ENCODE measurements around the gene MDM4.

Gene MDM4

DNA sequence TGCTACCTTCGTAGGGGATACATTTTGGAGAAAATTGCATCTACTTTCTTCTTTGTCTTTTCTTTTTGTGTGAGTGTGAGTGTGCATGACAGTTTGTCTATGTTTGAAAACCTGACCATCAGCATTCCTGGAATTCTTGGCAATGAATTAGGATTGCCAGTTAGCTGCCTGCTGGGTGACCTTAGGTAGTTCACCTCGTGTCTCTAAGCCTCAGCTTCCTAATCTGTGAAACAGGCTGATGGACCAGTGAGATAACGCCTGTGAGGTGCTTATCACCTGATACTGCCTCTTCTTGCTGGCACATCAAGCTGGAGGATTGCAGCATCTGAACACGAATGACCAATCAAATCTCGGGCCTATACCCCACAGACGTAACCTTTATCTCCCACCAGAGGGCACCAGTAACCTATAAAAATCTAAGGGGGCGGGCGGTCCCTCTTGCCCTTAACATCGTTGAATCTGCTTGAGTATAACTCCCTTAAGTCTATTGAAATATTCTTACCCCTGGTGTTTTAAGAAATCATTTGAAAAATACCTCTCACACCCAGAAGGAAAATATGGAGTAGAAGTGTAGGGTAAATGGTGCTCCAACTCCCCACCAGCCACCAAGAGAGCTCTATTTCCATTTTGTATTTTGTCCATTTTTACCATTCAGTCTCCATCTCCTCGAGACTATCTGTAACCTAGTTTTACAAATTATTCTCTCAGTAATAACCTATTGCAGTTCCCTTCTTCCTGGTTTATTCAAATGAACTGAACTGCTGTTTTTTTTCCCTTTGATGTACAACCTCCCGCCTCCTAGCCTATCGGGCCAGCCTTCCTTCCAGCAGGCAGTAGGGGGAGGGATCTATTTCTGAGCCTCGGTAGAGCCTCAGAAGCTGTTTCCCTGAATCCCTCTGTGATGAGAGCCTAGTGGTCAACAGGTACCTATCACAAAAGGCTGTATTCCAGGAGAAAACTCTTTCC, 49.7 kb downstream of the MDM4 start:
- WGBS, 2 donors (ENCODE audit: extremely low coverage in 2 of 2, insufficient read length in 2 of 2, insufficient replicate concordance in 1 of 2), result no CpG with 5 or more reads among the region's 13 CpGs
- peak; percentile 57 for DNase-seq (ENCODE audit: low spot score)
- H3K9ac ChIP-seq (ENCODE audit: low read depth, low read length, poor library complexity), result no peak overlapping the region

DNA sequence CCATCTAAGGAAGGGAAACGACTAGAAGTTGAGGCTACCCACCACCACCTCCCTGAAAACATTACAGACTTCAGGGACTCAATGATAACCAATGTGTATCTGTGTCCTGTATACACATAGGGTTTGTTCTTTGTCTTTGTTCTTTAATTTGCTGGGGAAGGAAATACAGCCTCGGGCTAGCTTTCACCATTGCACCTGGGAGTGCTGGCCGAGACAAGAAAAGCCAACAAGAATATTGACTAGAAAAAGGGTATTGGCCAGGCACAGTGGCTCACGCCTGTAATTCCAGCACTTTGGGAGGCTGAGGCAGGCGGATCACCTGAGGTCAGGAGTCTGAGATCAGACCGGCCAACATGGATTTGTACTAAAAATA, 50.4 kb downstream of the MDM4 start:
- Histone ChIP-seq H4K8ac (ENCODE audit: low read depth, low read length) (no peak overlapping the region), H3K4me1 (ENCODE audit: control insufficient read depth in 2 of 2, insufficient read depth in 1 of 2, low read depth in 1 of 2, low read length in 2 of 2) (peaks cover 4 to 11% of the 10 kb centered on the region in 2 donors), H3K18ac (ENCODE audit: low read length) (no peak overlapping the region), H2AK5ac (ENCODE audit: low read depth, low read length) (no peak overlapping the region), H3K4ac (ENCODE audit: low read length) (no peak overlapping the region), H3K4me3 (ENCODE audit: low read length in 2 of 2) (no peak overlapping the region), H3K14ac (ENCODE audit: low read length) (no peak overlapping the region), H3K36me3 (replicated peaks in 1 of 2; ENCODE audit: control insufficient read depth in 2 of 2, insufficient read depth in 2 of 2, low read length in 2 of 2) (peaks cover 0 to 3% of the 10 kb centered on the region in 2 donors), H2BK120ac (ENCODE audit: low read depth, low read length) (no peak overlapping the region), H3K4me2 (ENCODE audit: insufficient read depth, low read length, poor library complexity, severe bottlenecking) (no peak overlapping the region), H2BK12ac (ENCODE audit: low read length) (no peak overlapping the region), H3K27ac (replicated peaks; ENCODE audit: low read length) (no peak overlapping the region), H3K9me3 (replicated peaks in 1 of 2; ENCODE audit: control insufficient read depth in 2 of 2, insufficient read depth in 1 of 2, low read depth in 1 of 2, low read length in 2 of 2) (no peaks in the 10 kb centered on the region), H3K23ac (ENCODE audit: low read depth, low read length, poor library complexity) (no peak overlapping the region), H2BK15ac (ENCODE audit: low read length) (no peak overlapping the region), H2AFZ (ENCODE audit: low read length) (peak overlapping the region; percentile 36), H3K27me3 (ENCODE audit: control insufficient read depth in 3 of 3, insufficient read depth in 3 of 3, low read depth in 1 of 3, low read length in 3 of 3) (peaks cover 0 to 2% (median 0%) of the 10 kb centered on the region in 3 experiments), H2BK5ac (ENCODE audit: low read length) (no peak overlapping the region), H3K79me1 (ENCODE audit: low read depth, low read length) (no peaks in the 10 kb centered on the region), H3K9ac (ENCODE audit: low read depth, low read length, poor library complexity) (no peak overlapping the region), H4K91ac (ENCODE audit: low read depth, low read length, poor library complexity) (no peak overlapping the region)
- no peak for DNase-seq (ENCODE audit: low spot score)
- no CpG with 5 or more reads among the region's 6 CpGs for WGBS, 2 donors (ENCODE audit: extremely low coverage in 2 of 2, insufficient read length in 2 of 2, insufficient replicate concordance in 1 of 2)

More for the DNA sequence above, 49.7 kb downstream of the MDM4 start:
- Histone ChIP-seq H2BK5ac (ENCODE audit: low read length) (no peak overlapping the region), H3K4me1 (ENCODE audit: control insufficient read depth in 2 of 2, insufficient read depth in 1 of 2, low read depth in 1 of 2, low read length in 2 of 2) (peaks cover 4 to 11% of the 10 kb centered on the region in 2 donors), H3K27me3 (ENCODE audit: control insufficient read depth in 3 of 3, insufficient read depth in 3 of 3, low read depth in 1 of 3, low read length in 3 of 3) (peaks cover 0 to 2% (median 0%) of the 10 kb centered on the region in 3 experiments), H2BK12ac (ENCODE audit: low read length) (no peak overlapping the region), H3K9me3 (replicated peaks in 1 of 2; ENCODE audit: control insufficient read depth in 2 of 2, insufficient read depth in 1 of 2, low read depth in 1 of 2, low read length in 2 of 2) (no peaks in the 10 kb centered on the region), H4K8ac (ENCODE audit: low read depth, low read length) (no peak overlapping the region), H4K91ac (ENCODE audit: low read depth, low read length, poor library complexity) (no peak overlapping the region), H3K27ac (replicated peaks; ENCODE audit: low read length) (no peak overlapping the region), H3K79me1 (ENCODE audit: low read depth, low read length) (no peaks in the 10 kb centered on the region), H3K14ac (ENCODE audit: low read length) (no peak overlapping the region), H2AK5ac (ENCODE audit: low read depth, low read length) (no peak overlapping the region), H2AFZ (ENCODE audit: low read length) (peak overlapping the region; percentile 36), H3K4me2 (ENCODE audit: insufficient read depth, low read length, poor library complexity, severe bottlenecking) (no peak overlapping the region), H3K36me3 (replicated peaks in 1 of 2; ENCODE audit: control insufficient read depth in 2 of 2, insufficient read depth in 2 of 2, low read length in 2 of 2) (peaks cover 0 to 3% of the 10 kb centered on the region in 2 donors), H3K23ac (ENCODE audit: low read depth, low read length, poor library complexity) (no peak overlapping the region), H3K4ac (ENCODE audit: low read length) (no peak overlapping the region), H3K4me3 (ENCODE audit: low read length in 2 of 2) (no peak overlapping the region), H2BK15ac (ENCODE audit: low read length) (no peak overlapping the region), H3K18ac (ENCODE audit: low read length) (no peak overlapping the region), H2BK120ac (ENCODE audit: low read depth, low read length) (no peak overlapping the region)

DNA sequence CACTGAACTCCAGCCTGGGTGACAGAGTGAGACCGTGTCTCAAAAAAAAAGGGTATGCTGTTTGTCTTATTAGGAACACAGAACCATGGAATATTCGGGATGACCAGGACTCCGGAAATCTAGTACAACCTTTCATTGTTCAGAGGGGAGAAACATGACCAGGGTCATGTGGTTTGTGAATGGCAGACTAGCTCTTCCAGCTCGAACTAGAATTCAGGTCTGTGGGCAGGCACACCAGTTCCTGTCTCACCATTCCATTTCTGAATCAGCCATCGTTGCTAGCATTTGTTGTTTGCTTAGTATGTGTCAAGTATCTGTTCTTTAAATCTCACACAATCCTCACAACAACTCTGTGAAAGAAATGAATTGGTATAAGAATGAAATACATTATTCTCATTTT, 50.9 kb downstream of the MDM4 start:
- no CpG with 5 or more reads among the region's 5 CpGs for WGBS, 2 donors (ENCODE audit: extremely low coverage in 2 of 2, insufficient read length in 2 of 2, insufficient replicate concordance in 1 of 2)
- Histone ChIP-seq H4K91ac (ENCODE audit: low read depth, low read length, poor library complexity) (no peak overlapping the region), H2AFZ (ENCODE audit: low read length) (no peak overlapping the region), H3K14ac (ENCODE audit: low read length) (no peak overlapping the region), H3K18ac (ENCODE audit: low read length) (no peak overlapping the region), H3K27me3 (ENCODE audit: control insufficient read depth in 3 of 3, insufficient read depth in 3 of 3, low read depth in 1 of 3, low read length in 3 of 3) (peaks cover 0 to 2% (median 0%) of the 10 kb centered on the region in 3 experiments), H3K4me2 (ENCODE audit: insufficient read depth, low read length, poor library complexity, severe bottlenecking) (no peak overlapping the region), H3K4ac (ENCODE audit: low read length) (no peak overlapping the region), H2AK5ac (ENCODE audit: low read depth, low read length) (no peak overlapping the region), H2BK120ac (ENCODE audit: low read depth, low read length) (no peak overlapping the region), H3K9me3 (replicated peaks in 1 of 2; ENCODE audit: control insufficient read depth in 2 of 2, insufficient read depth in 1 of 2, low read depth in 1 of 2, low read length in 2 of 2) (no peaks in the 10 kb centered on the region), H2BK5ac (ENCODE audit: low read length) (no peak overlapping the region), H3K9ac (ENCODE audit: low read depth, low read length, poor library complexity) (no peak overlapping the region), H4K8ac (ENCODE audit: low read depth, low read length) (no peak overlapping the region), H2BK12ac (ENCODE audit: low read length) (no peak overlapping the region), H3K79me1 (ENCODE audit: low read depth, low read length) (no peaks in the 10 kb centered on the region), H3K23ac (ENCODE audit: low read depth, low read length, poor library complexity) (no peak overlapping the region), H3K4me1 (ENCODE audit: control insufficient read depth in 2 of 2, insufficient read depth in 1 of 2, low read depth in 1 of 2, low read length in 2 of 2) (peaks cover 4 to 11% of the 10 kb centered on the region in 2 donors), H3K4me3 (ENCODE audit: low read length in 2 of 2) (no peak overlapping the region), H2BK15ac (ENCODE audit: low read length) (no peak overlapping the region), H3K27ac (replicated peaks; ENCODE audit: low read length) (no peak overlapping the region), H3K36me3 (replicated peaks in 1 of 2; ENCODE audit: control insufficient read depth in 2 of 2, insufficient read depth in 2 of 2, low read length in 2 of 2) (no peaks in the 10 kb centered on the region)
- DNase-seq (ENCODE audit: low spot score), result no peak

DNA sequence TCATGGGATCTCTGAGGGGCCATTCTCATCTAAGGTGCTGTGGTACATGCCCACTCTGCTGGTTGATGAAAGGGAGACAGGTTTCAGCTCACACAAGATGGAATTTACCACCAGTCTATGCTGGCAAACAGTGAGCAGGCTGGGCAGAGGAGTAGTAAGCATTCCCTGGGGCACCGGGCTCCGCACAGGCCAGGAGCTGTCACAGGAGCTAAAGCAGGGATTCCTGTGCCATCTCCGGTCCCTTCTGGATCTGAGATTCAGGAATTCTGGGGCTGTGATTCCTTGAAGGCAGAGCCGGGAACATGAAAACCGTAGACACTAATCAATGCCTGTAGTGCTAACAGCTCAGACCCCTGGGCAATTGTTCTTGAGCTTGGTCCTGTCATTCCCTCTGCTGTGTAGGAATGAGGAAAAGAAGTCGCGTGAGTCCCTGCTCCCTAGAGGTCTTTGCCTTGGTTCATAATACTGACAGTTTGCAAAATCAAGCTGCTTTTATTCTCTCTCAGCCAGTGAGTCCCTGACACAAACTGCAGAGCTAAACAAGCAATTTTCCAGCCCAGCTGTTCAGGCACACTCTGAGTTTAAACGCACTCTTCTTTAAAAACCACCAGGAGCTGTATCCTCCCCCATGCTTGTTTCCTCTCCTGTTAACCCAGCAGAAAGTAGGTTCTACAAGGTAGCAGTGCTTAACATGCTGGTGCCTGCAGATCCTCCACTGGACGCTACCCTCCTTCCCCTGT, 52.5 kb downstream of the MDM4 start:
- no peaks in the 10 kb centered on the region for H3K36me3 ChIP-seq (replicated peaks in 1 of 2; ENCODE audit: control insufficient read depth in 2 of 2, insufficient read depth in 2 of 2, low read length in 2 of 2)
- no CpG with 5 or more reads among the region's 9 CpGs for WGBS, 2 donors (ENCODE audit: extremely low coverage in 2 of 2, insufficient read length in 2 of 2, insufficient replicate concordance in 1 of 2)
- H3K9me3 ChIP-seq (replicated peaks in 1 of 2; ENCODE audit: control insufficient read depth in 2 of 2, insufficient read depth in 1 of 2, low read depth in 1 of 2, low read length in 2 of 2), result no peaks in the 10 kb centered on the region
- H3K4ac ChIP-seq (ENCODE audit: low read length), result no peak overlapping the region
- H3K4me2 ChIP-seq (ENCODE audit: insufficient read depth, low read length, poor library complexity, severe bottlenecking), result no peak overlapping the region
- H2BK5ac ChIP-seq (ENCODE audit: low read length), result no peak overlapping the region
- no peak overlapping the region for H3K23ac ChIP-seq (ENCODE audit: low read depth, low read length, poor library complexity)
- H3K4me1 ChIP-seq (ENCODE audit: control insufficient read depth in 2 of 2, insufficient read depth in 1 of 2, low read depth in 1 of 2, low read length in 2 of 2), result peaks cover 4 to 13% of the 10 kb centered on the region in 2 donors
- H3K27me3 ChIP-seq (ENCODE audit: control insufficient read depth in 3 of 3, insufficient read depth in 3 of 3, low read depth in 1 of 3, low read length in 3 of 3), result peaks cover 0 to 2% (median 0%) of the 10 kb centered on the region in 3 experiments
- DNase-seq (ENCODE audit: low spot score), result no peak
- no peak overlapping the region for H3K27ac ChIP-seq (replicated peaks; ENCODE audit: low read length)
- H2BK12ac ChIP-seq (ENCODE audit: low read length), result no peak overlapping the region
- no peak overlapping the region for H3K18ac ChIP-seq (ENCODE audit: low read length)
- H2BK15ac ChIP-seq (ENCODE audit: low read length), result no peak overlapping the region
- H4K91ac ChIP-seq (ENCODE audit: low read depth, low read length, poor library complexity), result no peak overlapping the region
- H2AFZ ChIP-seq (ENCODE audit: low read length), result peak overlapping the region; percentile 49
- H3K14ac ChIP-seq (ENCODE audit: low read length), result no peak overlapping the region
- no peak overlapping the region for H3K9ac ChIP-seq (ENCODE audit: low read depth, low read length, poor library complexity)
- no peak overlapping the region for H4K8ac ChIP-seq (ENCODE audit: low read depth, low read length)
- H3K4me3 ChIP-seq (ENCODE audit: low read length in 2 of 2), result no peak overlapping the region
- H2AK5ac ChIP-seq (ENCODE audit: low read depth, low read length), result no peak overlapping the region
- no peak overlapping the region for H2BK120ac ChIP-seq (ENCODE audit: low read depth, low read length)
- no peaks in the 10 kb centered on the region for H3K79me1 ChIP-seq (ENCODE audit: low read depth, low read length)
